Endodermal cell (in vitro differentiated cells): ENCODE data around the gene WNT9B. TPM values are rescaled to one million over a fixed set of nuclear protein-coding genes. Genes with fewer than 3 reads are reported as not detected.

Experiments used
- DNase-seq: peaks from one replicate; pipeline ENCODE4 v3.0.0-alpha.2; 2017
- H3K27ac ChIP-seq: 2 replicates; pipeline ENCODE4 v1.5.1; 2013; ENCODE audit warnings: mild to moderate bottlenecking, low read depth, low read length, moderate library complexity
- H3K27me3 ChIP-seq: 2 replicates; pipeline ENCODE4 v1.6.1; 2013; ENCODE audit warnings: mild to moderate bottlenecking, low read length, moderate library complexity; ENCODE audit not compliant: insufficient read depth, control insufficient read depth, poor library complexity, severe bottlenecking
- H3K36me3 ChIP-seq: 2 replicates; pipeline ENCODE4 v1.7.0; 2013; ENCODE audit warnings: mild to moderate bottlenecking, low read length, moderate library complexity; ENCODE audit not compliant: control insufficient read depth, insufficient read depth
- H3K4me1 ChIP-seq: one replicate; pipeline ENCODE4 v1.7.0; 2013; ENCODE audit warnings: low read length; ENCODE audit not compliant: control insufficient read depth, insufficient read depth
- H3K4me3 ChIP-seq: 2 replicates; pipeline ENCODE4 v1.5.1; 2013; ENCODE audit warnings: mild to moderate bottlenecking, low read length, moderate library complexity
- H3K9ac ChIP-seq: 2 replicates; pipeline ENCODE4 v1.6.1; 2013; ENCODE audit warnings: mild to moderate bottlenecking, low read length, moderate library complexity; ENCODE audit not compliant: poor library complexity, severe bottlenecking; ENCODE audit errors: extremely low read depth
- H3K9me3 ChIP-seq: 2 replicates; pipeline ENCODE4 v1.6.1; 2013; ENCODE audit warnings: mild to moderate bottlenecking, low read length, moderate library complexity; ENCODE audit not compliant: control insufficient read depth
- H3K27ac Mint-ChIP-seq: 2 replicates; pipeline ENCODE4 v1.8.0; 2020; ENCODE audit warnings: mixed read lengths
- H3K27me3 Mint-ChIP-seq: 2 replicates; pipeline ENCODE4 v1.8.0; 2021; ENCODE audit warnings: mild to moderate bottlenecking, mixed read lengths; ENCODE audit not compliant: insufficient read depth
- H3K36me3 Mint-ChIP-seq: 2 replicates; pipeline ENCODE4 v1.8.0; 2020; ENCODE audit warnings: low read depth, mixed read lengths
- H3K4me1 Mint-ChIP-seq: 2 replicates; pipeline ENCODE4 v1.8.0; 2020; ENCODE audit warnings: mixed read lengths
- H3K4me3 Mint-ChIP-seq: 2 replicates; pipeline ENCODE4 v1.8.0; 2020; ENCODE audit warnings: mild to moderate bottlenecking, moderate library complexity, mixed read lengths
- H3K9me3 Mint-ChIP-seq: 2 replicates; pipeline ENCODE4 v1.8.0; 2020; ENCODE audit warnings: mild to moderate bottlenecking, mixed read lengths
- WGBS, 2 experiments: methylation state at CpG; one replicate each; pipeline versions ENCODE4 v1.1.5 to v1.1.7; 2013; ENCODE audit warnings: missing lambda C conversion rate in 2 of 2, mixed read lengths in 1 of 2; ENCODE audit not compliant: insufficient coverage in 1 of 2, insufficient read length in 1 of 2; 5-methylcytosine and 5-hydroxymethylcytosine counted together
- total RNA-seq, 2 donors: library from RNA; stranded (reverse); fragmentation: NEBNext Ultra II Directional in 1 of 2; extraction: Animal tissue kit (Norgen Biotek cat#: 25700) in 1 of 2; gene quantifications; 2 replicates in 1 of 2; 3 replicates in 1 of 2; pipeline ENCODE4 v1.2.1, GENCODE V29; 2021
- TF ChIP-seq, protein P1 (sequence below): fragments of 200-600 bp; sonication (generic); conservative IDR thresholded peaks from 2 replicates; pipeline ENCODE4 v1.5.0; 2021; ENCODE audit warnings: antibody characterized with exemption, mild to moderate bottlenecking

Gene WNT9B
- total RNA-seq, 2 donors from 2014 or later = 0.33 TPM; not detected in 1

DNA sequence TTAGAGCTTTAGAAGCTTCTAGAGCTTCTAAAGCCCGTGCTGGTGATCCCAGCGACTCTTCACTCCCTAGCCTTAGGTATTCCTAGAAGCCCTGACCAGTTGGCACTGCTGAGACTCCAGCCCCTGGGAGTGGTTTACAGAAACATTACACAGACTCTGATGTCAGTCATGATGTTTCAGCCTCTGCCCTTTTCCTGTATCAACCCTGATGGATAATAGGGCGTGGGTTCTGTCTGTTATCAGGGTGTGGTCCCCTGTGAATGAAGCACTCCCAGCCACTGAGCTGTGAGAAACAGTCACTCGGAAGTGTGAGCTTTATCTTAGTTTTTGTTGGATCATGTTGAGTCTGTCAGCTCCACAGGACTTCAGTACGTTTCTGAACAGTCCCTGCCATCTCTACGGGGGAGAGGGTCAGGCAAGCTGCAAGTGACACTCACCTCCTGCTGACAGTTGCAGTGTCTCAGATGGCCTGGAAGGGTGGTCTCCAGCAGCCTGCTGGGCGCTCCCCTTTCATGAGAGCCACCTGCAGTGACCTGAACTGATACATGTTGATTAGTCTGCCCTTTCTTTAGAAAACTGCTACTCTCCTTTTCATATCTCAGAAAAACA lies 84.4 kb downstream of the WNT9B start:
- no peak overlapping the region for H3K27ac Mint-ChIP-seq
- H3K4me3 Mint-ChIP-seq = no peak overlapping the region
- peaks cover 7% of the 10 kb centered on the region for H3K4me1 Mint-ChIP-seq
- Histone ChIP-seq H3K27ac (no peak overlapping the region), H3K27me3 (no peaks in the 10 kb centered on the region), H3K36me3 (peaks cover 88% of the 10 kb centered on the region), H3K4me1 (peaks cover 8% of the 10 kb centered on the region), H3K9ac (no peak overlapping the region), H3K4me3 (no peak overlapping the region), H3K9me3 (no peaks in the 10 kb centered on the region)
- no peaks in the 10 kb centered on the region for H3K27me3 Mint-ChIP-seq
- WGBS, 2 experiments = 79 to 82% methylated on average over 7 of the region's 7 CpGs
- DNase-seq = no peak
- H3K9me3 Mint-ChIP-seq = no peaks in the 10 kb centered on the region
- TF ChIP-seq, protein P1, sequence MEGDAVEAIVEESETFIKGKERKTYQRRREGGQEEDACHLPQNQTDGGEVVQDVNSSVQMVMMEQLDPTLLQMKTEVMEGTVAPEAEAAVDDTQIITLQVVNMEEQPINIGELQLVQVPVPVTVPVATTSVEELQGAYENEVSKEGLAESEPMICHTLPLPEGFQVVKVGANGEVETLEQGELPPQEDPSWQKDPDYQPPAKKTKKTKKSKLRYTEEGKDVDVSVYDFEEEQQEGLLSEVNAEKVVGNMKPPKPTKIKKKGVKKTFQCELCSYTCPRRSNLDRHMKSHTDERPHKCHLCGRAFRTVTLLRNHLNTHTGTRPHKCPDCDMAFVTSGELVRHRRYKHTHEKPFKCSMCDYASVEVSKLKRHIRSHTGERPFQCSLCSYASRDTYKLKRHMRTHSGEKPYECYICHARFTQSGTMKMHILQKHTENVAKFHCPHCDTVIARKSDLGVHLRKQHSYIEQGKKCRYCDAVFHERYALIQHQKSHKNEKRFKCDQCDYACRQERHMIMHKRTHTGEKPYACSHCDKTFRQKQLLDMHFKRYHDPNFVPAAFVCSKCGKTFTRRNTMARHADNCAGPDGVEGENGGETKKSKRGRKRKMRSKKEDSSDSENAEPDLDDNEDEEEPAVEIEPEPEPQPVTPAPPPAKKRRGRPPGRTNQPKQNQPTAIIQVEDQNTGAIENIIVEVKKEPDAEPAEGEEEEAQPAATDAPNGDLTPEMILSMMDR = no peak
- H3K36me3 Mint-ChIP-seq = peaks cover 90% of the 10 kb centered on the region

Other genes with a start within 250 kb of the WNT9B start
- gene WNT3, start 32.9 kb upstream of the WNT9B start, total RNA-seq = 10 to 100 TPM; 19.9 to 21.8 TPM
- 10 to 100 TPM; 51.9 to 65.5 TPM for gene GOSR2, start 71.6 kb downstream of the WNT9B start, total RNA-seq
- gene RPRML, start 127.7 kb downstream of the WNT9B start, total RNA-seq = under 1 TPM in 1 of 2 donors, not detected in 1; 0.31 TPM